Activated CD4-positive, alpha-beta T cell treated with anti-CD3 and anti-CD28 coated beads, Interleukin-2, amount 50 U/mL, for 4 hours (primary cell): ENCODE measurements around the gene NEU1.
"Not testable (repeated sequence)": the region's sequence is repeated elsewhere in the genome, so short reads cannot be mapped to it uniquely, and the experiment has no call there.

Experiments used
- DNase-seq, 2 experiments: peaks; one replicate each; pipeline ENCODE4 v3.0.0-alpha.2; 2020

NEU1 gene

GRCh38 chr6:31837369-31838113 lies 25.1 kb downstream of the NEU1 start:
- DNase-seq = no peak

- no peak for DNase-seq
These were observed 25.9 kb downstream of the NEU1 start for GRCh38 chr6:31836474-31837368.

GRCh38 chr6:31836047-31836473 lies 26.6 kb downstream of the NEU1 start:
- no peak for DNase-seq

- peak; percentile 75 to 79 for DNase-seq
These were observed 28.0 kb downstream of the NEU1 start for GRCh38 chr6:31834367-31835250.

- no peak for DNase-seq
These were observed 31.0 kb downstream of the NEU1 start for GRCh38 chr6:31831350-31832215.

- DNase-seq = no peak
These were observed 31.7 kb downstream of the NEU1 start for GRCh38 chr6:31830886-31831335.

GRCh38 chr6:31829633-31830283 lies 32.9 kb downstream of the NEU1 start:
- no peak for DNase-seq

- DNase-seq = peak; percentile 82 to 83
These were observed 35.1 kb downstream of the NEU1 start, which contains the start of gene HSPA1B for GRCh38 chr6:31827286-31828079. Gene HSPA1B, plus strand, starts transcription at chr6:31827738. Its CDS starts 213 bp downstream, at chr6:31827951.

- no peak for DNase-seq
These were observed 35.8 kb downstream of the NEU1 start for GRCh38 chr6:31826793-31827285.

GRCh38 chr6:31825553-31825952 lies 37.1 kb downstream of the NEU1 start:
- DNase-seq = no peak

- not testable (repeated sequence) for DNase-seq
These were observed 38.9 kb downstream of the NEU1 start for GRCh38 chr6:31823592-31824196.

- peak in 1 of 2 experiments; percentile 34 for DNase-seq
These were observed 40.4 kb downstream of the NEU1 start for GRCh38 chr6:31822036-31822821.

GRCh38 chr6:31821301-31822035 lies 41.2 kb downstream of the NEU1 start:
- DNase-seq = peak in 1 of 2 experiments; percentile 51

GRCh38 chr6:31820399-31820798 lies 42.2 kb downstream of the NEU1 start:
- DNase-seq = not testable (repeated sequence)

GRCh38 chr6:31819871-31820299 lies 42.7 kb downstream of the NEU1 start:
- no peak for DNase-seq

- not testable (repeated sequence) for DNase-seq
These were observed 44.6 kb downstream of the NEU1 start for GRCh38 chr6:31817929-31818511.
